Caco-2 (cell line): Measurements from ENCODE around the gene RAP2B. TPM values are rescaled to one million over a fixed set of nuclear protein-coding genes. Genes with fewer than 3 reads are reported as not detected.

Experiments used
- BruUV-seq: library from RNA; stranded (reverse); fragments of 400-500 nt; replicated peaks from 2 replicates; lab custom pipeline; 2021; lab: Mats Ljungman, UMichigan
- CTCF ChIA-PET: fragments of 300-600 bp; sonication (Branson Sonifier 250); formaldehyde crosslinking; loops from one replicate; lab custom pipeline; 2022; ENCODE audit warnings: antibody characterized with exemption; lab: Charles Lee
- POLR2A ChIA-PET: fragments of 300-600 bp; sonication (Branson Sonifier 250); formaldehyde crosslinking; loops from one replicate; lab custom pipeline; 2022; ENCODE audit warnings: antibody characterized with exemption; lab: Charles Lee
- DNase-seq, 2 experiments: peaks; one replicate each; pipeline versions ENCODE4 v3.0.0 to v3.0.0-alpha.2; 2020 to 2022
- H3K27me3 ChIP-seq: replicated peaks from 2 replicates; pipeline ENCODE4 v1.6.0; 2011; ENCODE audit warnings: low read length; ENCODE audit not compliant: control insufficient read depth, insufficient read depth
- H3K36me3 ChIP-seq: 2 replicates; pipeline ENCODE4 v1.5.1; 2011; ENCODE audit warnings: low read length; ENCODE audit not compliant: control insufficient read depth, insufficient read depth
- H3K4me1 ChIP-seq: fragments of 250-450 bp; sonication (Bioruptor Pico); 2 replicates; pipeline ENCODE4 v1.5.1; 2020; ENCODE audit warnings: mild to moderate bottlenecking
- H3K4me3 ChIP-seq: 2 replicates; pipeline ENCODE4 v1.5.1; 2011; ENCODE audit warnings: low read depth, mild to moderate bottlenecking, control low read depth, low read length
- H3K9me3 ChIP-seq: fragments of 250-450 bp; sonication (Bioruptor Pico); 2 replicates; pipeline ENCODE4 v1.5.1; 2020; ENCODE audit warnings: mild to moderate bottlenecking, moderate library complexity
- H3K27ac Mint-ChIP-seq: one replicate; pipeline ENCODE4 v1.8.0; 2022; ENCODE audit warnings: mixed read lengths; ENCODE audit not compliant: unreplicated experiment
- H3K27me3 Mint-ChIP-seq: one replicate; pipeline ENCODE4 v1.8.0; 2022; ENCODE audit warnings: mixed read lengths; ENCODE audit not compliant: insufficient read depth, unreplicated experiment
- H3K36me3 Mint-ChIP-seq: one replicate; pipeline ENCODE4 v1.8.0; 2022; ENCODE audit warnings: mild to moderate bottlenecking, mixed read lengths; ENCODE audit not compliant: insufficient read depth, unreplicated experiment
- H3K4me1 Mint-ChIP-seq: one replicate; pipeline ENCODE4 v1.8.0; 2022; ENCODE audit warnings: low read depth, mixed read lengths; ENCODE audit not compliant: unreplicated experiment
- H3K4me3 Mint-ChIP-seq: one replicate; pipeline ENCODE4 v1.8.0; 2022; ENCODE audit warnings: mild to moderate bottlenecking, moderate library complexity, mixed read lengths; ENCODE audit not compliant: unreplicated experiment
- H3K9me3 Mint-ChIP-seq: one replicate; pipeline ENCODE4 v1.8.0; 2022; ENCODE audit warnings: mixed read lengths; ENCODE audit not compliant: unreplicated experiment
- CTCF ChIP-seq, 2 experiments: fragments of 200-600 bp in 1 of 2; IDR thresholded peaks; 1 replicate in 1 of 2; 2 replicates in 1 of 2; pipeline versions ENCODE4 v1.5.1 to v1.8.0; 2011 to 2022; ENCODE audit warnings: antibody characterized with exemption in 1 of 2, control low read depth in 1 of 2, inconsistent platforms in 1 of 2, low read depth in 1 of 2, low read length in 1 of 2, mild to moderate bottlenecking in 1 of 2, moderate library complexity in 1 of 2; ENCODE audit not compliant: insufficient read depth in 1 of 2, severe bottlenecking in 1 of 2, unreplicated experiment in 1 of 2
- intact Hi-C: fragments of 100-400 bp; cut with micrococcal nuclease; formaldehyde crosslinking; loops from one replicate; pipeline ENCODE4 v1.10.0; 2022; ENCODE audit not compliant: unreplicated experiment
- total RNA-seq: library from RNA; stranded (reverse); gene quantifications from 2 replicates; pipeline ENCODE4 v1.2.3, GENCODE V29; 2022

RAP2B gene
- total RNA-seq, 1 experiment from 2014 or later = 13.2 TPM

DNA sequence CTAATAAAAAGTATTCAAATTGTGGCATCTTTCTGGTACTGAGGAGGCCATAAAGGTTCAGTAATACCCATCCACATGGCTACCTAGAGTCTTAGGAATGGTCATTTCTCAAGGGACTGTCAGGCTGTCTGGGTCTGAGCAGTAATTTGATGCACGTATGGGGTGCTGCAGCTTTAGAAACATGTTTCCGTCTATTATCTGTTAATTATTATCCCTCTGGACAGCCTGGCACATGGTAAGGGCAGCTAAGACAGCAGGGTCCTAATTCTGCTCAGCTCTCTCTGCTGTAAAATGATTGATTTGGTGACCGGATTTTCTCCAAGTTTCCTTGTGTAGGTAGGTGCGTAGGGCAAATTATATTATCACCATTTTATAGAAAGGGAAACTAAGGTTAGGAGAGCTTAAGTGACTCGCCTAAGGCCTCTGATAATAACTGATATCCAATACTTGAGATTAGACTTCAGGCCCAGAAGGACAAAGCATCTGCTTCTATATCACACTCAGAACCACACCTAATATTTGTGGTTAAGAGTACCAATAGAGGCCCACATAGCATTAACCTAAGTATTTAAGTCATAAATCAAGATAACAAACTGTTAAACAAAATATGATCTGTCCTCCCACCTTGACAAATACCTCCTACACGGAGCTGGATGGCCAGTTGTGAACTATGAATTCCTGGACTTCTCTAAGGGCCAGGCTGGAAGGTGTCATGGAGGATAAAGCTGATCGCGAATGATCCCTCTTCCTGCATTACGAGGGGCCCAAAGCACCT lies 2.9 kb upstream of the RAP2B start:
- H3K4me3 Mint-ChIP-seq = peak overlapping the region; percentile 93
- BruUV-seq = no TSS peak
- H3K27ac Mint-ChIP-seq = peak overlapping the region; percentile 89
- H3K9me3 Mint-ChIP-seq = no peaks in the 10 kb centered on the region
- POLR2A ChIA-PET = no interaction called here
- Histone ChIP-seq H3K27me3 (no peaks in the 10 kb centered on the region), H3K4me1 (peaks cover 29% of the 10 kb centered on the region), H3K9me3 (no peaks in the 10 kb centered on the region), H3K36me3 (no peaks in the 10 kb centered on the region), H3K4me3 (peak overlapping the region; percentile 82)
- H3K36me3 Mint-ChIP-seq = peaks cover 19% of the 10 kb centered on the region
- no peak for TF ChIP-seq CTCF (IDR thresholded peaks at IDR 0.05; ENCODE audit: insufficient read depth in 1 of 2, low read depth in 1 of 2, low read length in 1 of 2, severe bottlenecking in 1 of 2, unreplicated experiment in 1 of 2)
- CTCF ChIA-PET = interaction anchor here (2.4 kb wide), 1 partner anchor 116 kb away, joined by 16 read pairs; no protein-coding TSS in a partner anchor
- intact Hi-C loops = loop anchor here (1.0 kb wide), 1 partner anchor 20 kb away; no protein-coding TSS in a partner anchor
- peaks cover 6% of the 10 kb centered on the region for H3K4me1 Mint-ChIP-seq
- no peaks in the 10 kb centered on the region for H3K27me3 Mint-ChIP-seq
- peak in 1 of 2 experiments; percentile 59 for DNase-seq

GRCh38 chr3:153159771-153160397 lies 2.1 kb upstream of the RAP2B start:
- H3K36me3 ChIP-seq = no peaks in the 10 kb centered on the region
- H3K27me3 ChIP-seq = no peaks in the 10 kb centered on the region
- H3K4me3 ChIP-seq = peak overlapping the region; percentile 82
- no peaks in the 10 kb centered on the region for H3K9me3 ChIP-seq
- DNase-seq = no peak
- ChIA-PET CTCF (interaction anchor here (0.6 to 2.4 kb wide), 2 partner anchors 114 to 117 kb away, joined by 3 to 16 read pairs; no protein-coding TSS in a partner anchor), POLR2A (no interaction called here)
- Mint-ChIP-seq H3K27ac (peak overlapping the region; percentile 89), H3K27me3 (no peaks in the 10 kb centered on the region), H3K9me3 (no peaks in the 10 kb centered on the region), H3K36me3 (peaks cover 19% of the 10 kb centered on the region), H3K4me3 (peak overlapping the region; percentile 93), H3K4me1 (peaks cover 6% of the 10 kb centered on the region)
- H3K4me1 ChIP-seq = peaks cover 35% of the 10 kb centered on the region
- no TSS peak for BruUV-seq
- intact Hi-C loops = loop anchor here (2.0 to 10.0 kb wide), 4 partner anchors 58 to 435 kb away; no protein-coding TSS in a partner anchor
- no peak for TF ChIP-seq CTCF (IDR thresholded peaks at IDR 0.05; ENCODE audit: insufficient read depth in 1 of 2, low read depth in 1 of 2, low read length in 1 of 2, severe bottlenecking in 1 of 2, unreplicated experiment in 1 of 2)

DNA sequence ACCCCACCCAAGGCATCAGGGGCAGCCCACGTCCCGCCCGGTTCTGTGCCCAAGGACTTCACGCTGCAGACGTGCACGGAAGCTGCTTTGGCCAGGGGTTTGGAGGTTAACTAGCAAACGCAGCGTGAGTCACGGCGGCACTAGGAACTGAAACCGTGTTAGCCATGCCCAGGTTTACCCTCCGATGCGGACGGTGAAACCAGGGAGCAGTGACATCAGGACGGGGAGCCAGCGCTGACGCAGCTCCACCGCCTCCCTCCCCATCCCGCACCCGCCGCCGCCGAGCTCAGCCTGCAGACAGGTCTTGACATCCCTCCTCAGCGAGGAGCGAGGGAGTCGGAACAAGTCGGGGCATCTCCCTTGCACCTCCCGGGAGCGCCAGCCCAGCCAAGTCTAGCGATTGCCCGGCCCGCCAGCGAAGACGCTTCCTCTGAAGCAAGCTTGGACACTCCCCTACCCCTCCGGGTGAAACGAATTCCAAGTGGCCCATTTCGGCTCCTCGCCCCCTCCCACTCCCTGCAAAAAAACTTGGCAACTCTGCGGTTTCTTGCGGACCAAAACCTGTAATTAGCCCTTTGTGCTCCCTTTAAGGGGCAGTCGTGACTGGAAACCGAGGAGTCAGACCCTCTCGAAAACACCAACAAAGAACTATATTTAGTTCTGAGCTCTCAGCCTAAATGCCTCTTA lies 1.4 kb upstream of the RAP2B start:
- Histone ChIP-seq H3K4me1 (peaks cover 36% of the 10 kb centered on the region), H3K9me3 (no peaks in the 10 kb centered on the region), H3K27me3 (no peaks in the 10 kb centered on the region), H3K36me3 (no peaks in the 10 kb centered on the region), H3K4me3 (peak overlapping the region; percentile 82)
- POLR2A ChIA-PET = interaction anchor here (0.8 to 1.2 kb wide), 4 partner anchors 100 to 961 kb away, joined by 3 to 4 read pairs (median 4); partner anchors contain the start of gene ARHGEF26
- intact Hi-C loops = loop anchor here (1.0 to 10.0 kb wide), 7 partner anchors 22 to 434 kb away; no protein-coding TSS in a partner anchor
- Mint-ChIP-seq H3K4me1 (peaks cover 10% of the 10 kb centered on the region), H3K4me3 (peak overlapping the region; percentile 93), H3K36me3 (peaks cover 19% of the 10 kb centered on the region), H3K9me3 (no peaks in the 10 kb centered on the region), H3K27ac (peak overlapping the region; percentile 89), H3K27me3 (no peaks in the 10 kb centered on the region)
- BruUV-seq = TSS peak; percentile 80
- CTCF ChIA-PET = interaction anchor here (0.5 to 2.4 kb wide), 7 partner anchors 11 to 142 kb away, joined by 3 to 16 read pairs (median 4); no protein-coding TSS in a partner anchor
- TF ChIP-seq CTCF (IDR thresholded peaks at IDR 0.05; ENCODE audit: insufficient read depth in 1 of 2, low read depth in 1 of 2, low read length in 1 of 2, severe bottlenecking in 1 of 2, unreplicated experiment in 1 of 2) = no peak
- peak; percentile 82 to 87 for DNase-seq
